Ectodermal cell (in vitro differentiated cells): ENCODE data around the gene SHC3.

Experiments used
- H3K27ac ChIP-seq: 2 replicates; pipeline ENCODE4 v1.7.0; 2013; ENCODE audit warnings: mild to moderate bottlenecking, low read depth, low read length; ENCODE audit not compliant: insufficient read depth, poor library complexity, severe bottlenecking
- H3K27me3 ChIP-seq: 2 replicates; pipeline ENCODE4 v1.7.0; 2013; ENCODE audit warnings: mild to moderate bottlenecking, low read length; ENCODE audit not compliant: insufficient read depth, control insufficient read depth, poor library complexity, severe bottlenecking
- H3K36me3 ChIP-seq: one replicate; pipeline ENCODE4 v1.7.0; 2013; ENCODE audit warnings: low read length; ENCODE audit not compliant: control insufficient read depth, insufficient read depth
- H3K4me1 ChIP-seq: one replicate; pipeline ENCODE4 v1.7.0; 2013; ENCODE audit warnings: low read length; ENCODE audit not compliant: control insufficient read depth, insufficient read depth
- H3K4me3 ChIP-seq: 2 replicates; pipeline ENCODE4 v1.7.0; 2013; ENCODE audit warnings: low read depth, low read length, control low read depth; ENCODE audit not compliant: insufficient read depth
- H3K9me3 ChIP-seq: 2 replicates; pipeline ENCODE4 v1.7.0; 2013; ENCODE audit warnings: mild to moderate bottlenecking, low read length, moderate library complexity; ENCODE audit not compliant: control insufficient read depth
- WGBS, 2 experiments: methylation state at CpG; one replicate each; pipeline ENCODE4 v1.1.7; 2013; ENCODE audit warnings: missing lambda C conversion rate in 2 of 2; 5-methylcytosine and 5-hydroxymethylcytosine counted together

Gene SHC3

DNA sequence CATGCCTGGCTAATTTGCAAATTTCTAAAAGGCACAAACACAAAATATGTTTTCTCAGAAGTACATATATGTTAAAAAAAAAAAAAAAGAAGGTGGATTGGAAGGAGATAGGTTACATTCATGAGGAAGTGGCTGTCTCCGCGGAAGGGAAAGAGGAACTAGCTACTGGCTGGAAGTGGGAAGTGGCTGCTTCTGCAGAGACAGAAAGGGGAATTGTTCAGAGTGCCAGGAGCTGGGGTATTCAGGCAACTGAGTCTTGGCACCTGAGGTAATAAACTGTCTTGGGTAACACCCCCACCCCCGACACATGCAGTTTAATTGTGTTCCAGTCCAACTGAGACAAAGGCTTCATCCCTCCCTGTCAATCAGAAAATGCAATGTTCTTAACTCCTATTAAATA is 141.7 kb downstream of the SHC3 start:
- Histone ChIP-seq H3K4me1 (no peaks in the 10 kb centered on the region), H3K27ac (no peak overlapping the region), H3K9me3 (no peaks in the 10 kb centered on the region), H3K27me3 (no peaks in the 10 kb centered on the region), H3K36me3 (no peaks in the 10 kb centered on the region), H3K4me3 (no peak overlapping the region)
- WGBS, 2 experiments, result 92 to 97% methylated on average over 3 of the region's 3 CpGs

DNA sequence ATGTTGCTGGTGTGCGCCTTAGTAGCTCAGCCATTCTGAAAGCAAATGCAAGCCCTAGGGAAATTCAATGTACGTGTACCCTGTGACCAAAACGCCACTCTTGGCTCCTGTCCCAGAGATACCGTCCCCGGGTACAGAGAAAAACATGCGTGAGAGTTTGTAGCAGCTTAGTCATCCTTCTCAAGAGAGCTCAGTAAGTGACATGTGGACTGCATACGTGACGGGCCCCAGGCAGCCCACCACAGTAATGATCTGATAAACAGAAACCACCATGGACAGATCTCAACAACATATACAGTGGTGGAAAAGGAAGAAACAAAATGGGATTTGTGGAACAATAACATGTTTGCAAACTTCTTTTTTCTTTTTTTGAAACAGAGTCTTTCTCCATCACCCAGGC is 142.2 kb downstream of the SHC3 start:
- Histone ChIP-seq H3K9me3 (no peaks in the 10 kb centered on the region), H3K27ac (no peak overlapping the region), H3K36me3 (no peaks in the 10 kb centered on the region), H3K4me3 (no peak overlapping the region), H3K4me1 (no peaks in the 10 kb centered on the region), H3K27me3 (no peaks in the 10 kb centered on the region)
- WGBS, 2 experiments, result 93 to 96% methylated on average over 8 of the region's 8 CpGs

DNA sequence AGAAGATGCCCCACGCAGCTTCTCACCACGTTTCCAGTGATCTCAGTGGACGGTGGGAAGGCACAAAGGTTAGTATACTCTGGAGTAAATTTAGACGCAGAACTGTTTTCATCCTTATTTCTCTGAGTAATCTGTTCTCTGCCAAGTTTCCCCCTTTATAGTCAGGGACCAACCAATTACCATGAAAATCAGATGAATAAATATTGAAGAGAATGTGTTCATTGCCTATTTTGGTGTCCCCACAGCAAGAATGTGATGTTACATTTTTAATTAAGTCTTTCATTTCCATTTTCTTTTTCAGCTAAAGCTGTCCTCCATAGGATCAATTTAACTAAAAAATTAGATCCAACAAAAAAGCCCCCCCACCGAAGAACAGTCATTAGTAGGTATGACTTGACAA is 146.0 kb downstream of the SHC3 start:
- Histone ChIP-seq H3K4me3 (no peak overlapping the region), H3K27ac (no peak overlapping the region), H3K27me3 (no peaks in the 10 kb centered on the region), H3K9me3 (no peaks in the 10 kb centered on the region), H3K4me1 (no peaks in the 10 kb centered on the region), H3K36me3 (no peaks in the 10 kb centered on the region)
- WGBS, 2 experiments, result 84 to 85% methylated on average over 5 of the region's 5 CpGs

DNA sequence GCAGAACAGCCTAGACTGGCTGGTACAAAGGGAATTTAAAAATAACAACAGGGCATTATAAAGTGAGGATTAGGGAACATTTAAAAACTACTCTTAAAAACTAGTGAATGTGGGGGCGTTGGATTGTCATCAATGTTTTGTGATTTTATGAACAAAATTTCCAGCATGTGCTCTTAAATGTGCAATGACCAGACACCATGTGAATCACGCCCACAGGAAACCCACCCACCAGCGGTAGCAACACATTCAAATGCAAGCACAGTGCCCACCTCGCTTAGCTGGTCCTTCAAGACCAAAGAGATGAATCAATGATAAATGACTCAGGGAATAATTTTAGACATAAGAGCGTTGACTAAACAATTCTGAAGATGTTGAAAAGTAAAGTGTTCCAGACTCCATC is 146.4 kb downstream of the SHC3 start:
- Histone ChIP-seq H3K36me3 (no peaks in the 10 kb centered on the region), H3K27me3 (no peaks in the 10 kb centered on the region), H3K9me3 (no peaks in the 10 kb centered on the region), H3K4me3 (no peak overlapping the region), H3K27ac (no peak overlapping the region), H3K4me1 (no peaks in the 10 kb centered on the region)
- 92 to 99% methylated on average over 5 of the region's 5 CpGs for WGBS, 2 experiments

DNA sequence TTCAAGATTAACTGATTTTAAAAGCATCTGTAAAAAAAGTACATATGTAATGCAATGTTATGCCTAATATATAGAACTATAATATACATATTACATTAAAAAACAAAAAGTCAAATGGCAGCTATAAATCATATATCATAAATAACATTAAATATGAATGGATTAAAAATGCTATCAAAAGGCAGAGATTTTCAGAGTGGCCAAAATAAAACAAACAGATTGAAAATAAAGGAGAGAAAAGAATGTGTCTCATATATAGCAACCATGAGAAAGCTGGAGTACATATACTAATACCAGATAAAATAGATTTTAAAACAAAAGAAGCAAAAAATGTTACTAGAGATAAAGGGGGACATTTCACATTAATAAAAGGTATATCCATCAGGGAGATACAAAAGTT is 148.8 kb downstream of the SHC3 start:
- no peaks in the 10 kb centered on the region for H3K9me3 ChIP-seq
- no peak overlapping the region for H3K27ac ChIP-seq
- no peak overlapping the region for H3K4me3 ChIP-seq
- no peaks in the 10 kb centered on the region for H3K36me3 ChIP-seq
- no peaks in the 10 kb centered on the region for H3K4me1 ChIP-seq
- H3K27me3 ChIP-seq, result no peaks in the 10 kb centered on the region

DNA sequence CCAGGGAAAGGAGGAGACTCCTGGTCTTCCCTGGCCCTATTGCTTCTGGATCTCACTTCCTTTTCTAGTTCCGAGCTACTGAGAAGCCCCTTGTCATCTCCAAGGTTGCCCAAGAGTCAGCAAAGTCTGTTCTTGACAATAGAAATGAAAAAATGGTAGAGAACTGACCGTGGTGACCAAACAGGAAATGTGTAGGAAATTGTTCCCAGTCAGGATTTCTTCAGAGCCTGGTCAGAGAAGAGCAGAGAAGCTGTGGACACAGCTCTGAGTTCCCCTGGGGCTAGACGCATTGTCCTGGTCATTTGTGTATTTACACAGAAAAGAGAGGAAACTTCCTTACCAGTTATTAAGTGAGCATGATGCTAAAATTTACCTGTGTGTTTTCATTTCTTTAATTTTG is 151.7 kb downstream of the SHC3 start:
- no peaks in the 10 kb centered on the region for H3K9me3 ChIP-seq
- no peaks in the 10 kb centered on the region for H3K4me1 ChIP-seq
- H3K36me3 ChIP-seq, result no peaks in the 10 kb centered on the region
- no peak overlapping the region for H3K27ac ChIP-seq
- 88 to 92% methylated on average over 3 of the region's 3 CpGs for WGBS, 2 experiments
- H3K27me3 ChIP-seq, result no peaks in the 10 kb centered on the region
- H3K4me3 ChIP-seq, result no peak overlapping the region

DNA sequence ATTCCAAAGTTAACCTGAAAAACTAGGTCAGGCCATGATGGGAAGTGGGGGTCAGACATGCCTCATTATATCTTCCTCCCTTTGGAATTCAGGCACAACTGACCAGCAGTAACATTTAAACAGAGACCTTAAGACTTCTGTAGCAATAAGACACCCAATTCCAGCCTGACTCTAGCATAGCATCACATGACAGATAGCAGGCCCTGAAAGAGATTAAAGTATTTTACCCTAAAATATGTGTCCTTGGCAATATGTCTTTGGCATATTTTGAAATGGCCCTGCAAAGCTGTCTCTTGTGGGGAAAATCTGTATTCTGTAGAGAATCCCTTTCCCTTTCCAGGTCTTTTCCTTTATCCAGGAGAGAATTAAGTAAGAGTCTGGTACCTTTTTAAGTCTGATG is 153.1 kb downstream of the SHC3 start:
- Histone ChIP-seq H3K27me3 (no peaks in the 10 kb centered on the region), H3K4me3 (no peak overlapping the region), H3K36me3 (no peaks in the 10 kb centered on the region), H3K4me1 (no peaks in the 10 kb centered on the region), H3K9me3 (no peaks in the 10 kb centered on the region), H3K27ac (no peak overlapping the region)

DNA sequence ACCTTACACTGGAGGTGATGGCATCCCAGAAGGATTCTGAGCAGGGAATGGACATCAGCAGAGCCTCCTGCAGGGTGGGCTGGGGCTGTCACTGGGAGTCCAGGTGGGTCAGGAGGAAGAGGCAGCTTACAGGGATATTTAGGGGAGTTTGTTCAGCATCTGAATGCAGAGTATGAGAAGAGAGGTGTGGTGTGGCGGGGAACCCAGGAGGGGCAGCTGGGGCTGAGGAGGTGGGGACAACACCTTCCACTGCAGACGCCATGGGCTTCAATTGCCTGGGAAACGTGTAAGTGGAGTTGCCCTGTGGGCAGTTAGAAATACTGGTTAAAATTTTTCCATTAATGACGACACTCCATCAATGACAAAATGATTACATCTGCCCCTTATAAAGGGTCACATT is 153.9 kb downstream of the SHC3 start:
- H3K36me3 ChIP-seq, result no peaks in the 10 kb centered on the region
- 93 to 97% methylated on average over 4 of the region's 4 CpGs for WGBS, 2 experiments
- H3K4me3 ChIP-seq, result no peak overlapping the region
- no peaks in the 10 kb centered on the region for H3K4me1 ChIP-seq
- H3K27me3 ChIP-seq, result no peaks in the 10 kb centered on the region
- H3K9me3 ChIP-seq, result no peaks in the 10 kb centered on the region
- no peak overlapping the region for H3K27ac ChIP-seq

DNA sequence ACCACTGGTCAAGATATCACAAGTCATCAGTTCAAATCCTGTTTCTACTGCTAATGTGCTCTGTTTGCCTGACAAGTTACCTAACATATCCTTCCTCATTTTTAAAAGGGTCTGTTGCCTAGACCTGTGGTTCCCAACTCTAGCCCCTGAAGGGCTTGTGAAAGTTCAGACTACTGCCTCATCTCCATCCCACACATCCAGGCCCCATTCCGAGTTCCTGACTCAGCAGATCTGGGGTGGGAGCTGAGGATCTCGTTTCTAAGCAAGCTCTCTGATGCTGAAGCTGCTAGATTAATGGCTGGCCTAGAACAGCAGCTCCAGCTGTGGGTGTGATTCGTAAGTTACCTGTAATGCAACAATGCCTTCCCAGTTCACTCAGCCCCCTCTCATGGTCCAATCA is 154.9 kb downstream of the SHC3 start:
- Histone ChIP-seq H3K4me3 (no peak overlapping the region), H3K4me1 (no peaks in the 10 kb centered on the region), H3K27me3 (no peaks in the 10 kb centered on the region), H3K36me3 (no peaks in the 10 kb centered on the region), H3K9me3 (no peaks in the 10 kb centered on the region), H3K27ac (no peak overlapping the region)
- 85 to 86% methylated on average over 3 of the region's 3 CpGs for WGBS, 2 experiments

DNA sequence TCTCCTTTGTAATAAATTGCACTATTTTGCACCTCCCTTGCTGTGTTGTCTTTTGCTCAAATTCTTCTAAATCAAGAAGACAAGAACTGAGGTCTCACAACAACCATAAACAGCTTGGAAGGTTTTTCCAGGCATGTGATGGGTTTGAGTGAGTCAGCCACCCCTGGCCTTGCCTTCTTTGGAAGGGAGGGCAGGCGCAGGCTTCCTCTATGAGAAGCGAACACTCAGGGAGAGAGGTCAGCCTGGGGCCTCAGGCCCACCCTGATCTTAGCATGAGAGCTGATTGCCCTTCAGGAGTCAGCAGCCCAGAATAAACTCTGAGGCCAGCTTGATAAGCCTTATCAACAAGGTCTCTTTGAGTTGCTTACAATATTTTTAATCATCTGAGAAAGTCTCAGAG is 155.7 kb downstream of the SHC3 start:
- 89 to 91% methylated on average over 2 of the region's 2 CpGs for WGBS, 2 experiments

DNA sequence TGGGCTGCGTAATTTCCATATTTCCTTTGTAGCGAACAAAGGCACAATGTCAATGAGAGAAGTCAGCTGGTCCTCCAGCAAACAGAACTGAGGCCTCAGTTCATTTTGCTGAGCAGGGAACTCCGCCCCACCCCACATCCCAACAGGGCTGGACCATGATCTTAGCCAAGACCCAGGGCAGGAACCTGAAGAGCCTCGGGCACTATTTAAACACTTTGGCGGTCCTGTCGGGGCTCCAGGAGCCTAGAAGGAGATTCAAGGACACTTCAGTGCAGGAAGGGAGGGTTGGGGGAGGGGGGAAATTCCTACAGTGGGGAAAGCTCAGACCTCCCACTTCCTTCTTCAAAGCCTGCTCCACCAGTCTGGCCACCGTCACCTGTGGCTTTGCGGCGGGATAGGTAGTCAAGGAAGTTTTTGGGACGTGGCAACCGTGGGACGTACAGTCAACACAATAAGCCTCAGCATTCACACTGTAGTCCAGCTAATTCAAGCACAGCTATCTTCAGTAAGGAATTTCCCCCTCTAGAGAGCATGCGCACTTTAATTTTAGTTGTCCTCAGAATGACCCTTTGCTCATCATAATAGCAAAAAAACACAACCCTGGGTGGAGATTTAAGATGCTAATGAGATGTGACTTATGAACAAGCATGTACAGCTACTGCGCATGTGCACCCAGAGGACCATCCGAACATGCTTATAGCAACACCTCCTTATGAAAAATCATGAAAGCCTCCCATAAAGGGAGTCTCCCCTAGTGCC is 156.4 kb downstream of the SHC3 start:
- Histone ChIP-seq H3K4me3 (no peak overlapping the region), H3K9me3 (no peaks in the 10 kb centered on the region), H3K27me3 (no peaks in the 10 kb centered on the region), H3K4me1 (no peaks in the 10 kb centered on the region), H3K27ac (no peak overlapping the region), H3K36me3 (no peaks in the 10 kb centered on the region)
- WGBS, 2 experiments, result 88 to 90% methylated on average over 15 of the region's 15 CpGs

More for the DNA sequence above, 155.7 kb downstream of the SHC3 start:
- no peak overlapping the region for H3K4me3 ChIP-seq
- no peaks in the 10 kb centered on the region for H3K27me3 ChIP-seq
- no peaks in the 10 kb centered on the region for H3K9me3 ChIP-seq
- no peak overlapping the region for H3K27ac ChIP-seq
- no peaks in the 10 kb centered on the region for H3K4me1 ChIP-seq
- no peaks in the 10 kb centered on the region for H3K36me3 ChIP-seq
